Suprapubic skin (tissue), 4 donors: ENCODE results near the gene AZU1.

Source experiments
- CTCF ChIP-seq, 2 donors: fragments of 200-600 bp in 1 of 2; fragments of 450-650 bp in 1 of 2; sonication (generic) in 1 of 2; IDR thresholded peaks; one replicate each; pipeline ENCODE4 v1.5.1; 2016 to 2019; ENCODE audit warnings: antibody characterized with exemption in 2 of 2, mild to moderate bottlenecking in 1 of 2, moderate library complexity in 1 of 2
- POLR2A ChIP-seq, 2 donors: fragments of 450-650 bp; IDR thresholded peaks; one replicate each; pipeline ENCODE4 v1.6.1; 2017; ENCODE audit warnings: antibody characterized with exemption in 2 of 2, mild to moderate bottlenecking in 2 of 2, moderate library complexity in 2 of 2
- POLR2AphosphoS5 ChIP-seq, 3 donors: sonication (generic); formaldehyde crosslinking; IDR thresholded peaks; one replicate each; pipeline ENCODE4 v1.6.1; 2017; ENCODE audit warnings: antibody characterized with exemption in 3 of 3

DNA sequence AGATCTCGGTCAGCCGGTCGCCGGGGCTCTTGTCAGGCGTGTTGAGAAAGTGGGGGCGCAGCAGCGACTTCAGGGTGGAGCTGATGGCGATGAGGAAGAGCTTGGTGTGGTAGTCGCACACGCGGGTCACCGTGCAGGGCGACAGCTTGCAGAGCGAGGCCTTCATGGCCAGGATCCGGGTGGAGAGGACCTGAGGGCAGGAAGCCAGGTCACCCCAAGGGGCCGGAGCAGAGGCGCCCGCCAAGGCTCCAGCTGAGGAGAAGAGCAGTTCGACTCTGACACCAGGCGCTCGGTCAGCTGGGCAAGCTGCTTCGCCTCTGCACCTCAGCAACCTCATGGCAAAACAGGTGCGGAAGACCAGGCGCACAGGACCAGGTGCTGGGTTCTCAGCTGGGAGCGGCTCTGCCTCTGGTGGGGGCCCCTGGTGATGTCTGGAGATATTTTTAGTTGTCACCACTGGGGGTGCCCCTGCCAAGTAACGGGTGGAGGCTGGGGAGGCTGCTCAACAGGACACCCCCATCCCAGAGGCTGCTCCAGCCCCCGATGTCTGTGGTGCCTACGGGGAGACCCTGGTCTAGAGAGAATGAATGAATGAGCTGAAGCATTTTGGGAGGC, 47.7 kb downstream of the AZU1 start:
- TF ChIP-seq CTCF (IDR thresholded peaks at IDR 0.05) (no peak), POLR2A (IDR thresholded peaks at IDR 0.05) (no peak), POLR2AphosphoS5 (IDR thresholded peaks at IDR 0.05) (no peak)
